SK-N-SH (cell line): ENCODE data around the gene OR11H7. TPM values are rescaled to one million over a fixed set of nuclear protein-coding genes. Genes with fewer than 3 reads are reported as not detected.
A peak's percentile ranks its signal among the peaks of the same experiment; 100 is the strongest.
"Not testable (repeated sequence)": the region's sequence is repeated elsewhere in the genome, so short reads cannot be mapped to it uniquely, and the experiment has no call there.

Experiments
- CTCF ChIA-PET: fragments of 300-600, 350-600 bp; formaldehyde crosslinking; extraction: SDS; loops from one replicate; lab custom pipeline; 2021; lab: Yijun Ruan, JAX
- POLR2A ChIA-PET: fragments of 350-600 bp; sonication (Branson Sonifier 250); formaldehyde crosslinking; extraction: SDS; loops from one replicate; lab custom pipeline; 2020; ENCODE audit warnings: antibody characterized with exemption, inconsistent platforms; lab: Yijun Ruan, JAX
- DNase-seq: peaks from one replicate; pipeline ENCODE4 v3.0.0; 2012
- H2AFZ ChIP-seq: fragments of 200-600 bp; sonication (generic); 2 replicates; pipeline ENCODE4 v1.8.1; 2016; ENCODE audit warnings: antibody characterized with exemption, mild to moderate bottlenecking, low read depth
- H3F3A ChIP-seq: fragments of 200-600 bp; sonication (generic); replicated peaks from 2 replicates; pipeline ENCODE3; 2016; ENCODE audit warnings: antibody characterized with exemption, mild to moderate bottlenecking; ENCODE audit not compliant: insufficient read depth
- H3K27ac ChIP-seq, 2 experiments: fragments of 200-500 bp in 1 of 2; fragments of 200-600 bp in 1 of 2; sonication (Bioruptor generic) in 1 of 2; sonication (generic), shearing (Covaris generic) in 1 of 2; 2 replicates each; pipeline versions ENCODE4 v1.5.1 to v1.6.1; 2014 to 2016; ENCODE audit warnings: low read depth in 2 of 2, inconsistent platforms in 1 of 2, low read length in 1 of 2, mild to moderate bottlenecking in 1 of 2, mixed read lengths in 1 of 2
- H3K27me3 ChIP-seq: fragments of 200-600 bp; sonication (generic), shearing (Covaris generic); 2 replicates; pipeline ENCODE4 v1.6.1; 2016; ENCODE audit warnings: mixed run types; ENCODE audit not compliant: insufficient read depth
- H3K36me3 ChIP-seq, 2 experiments: fragments of 200-500 bp in 1 of 2; fragments of 200-600 bp in 1 of 2; sonication (Bioruptor generic) in 1 of 2; sonication (generic) in 1 of 2; replicated peaks in 1 of 2; 2 replicates each; pipeline versions ENCODE3 to v1.5.1; 2014 to 2016; ENCODE audit warnings: low read length in 1 of 2, mild to moderate bottlenecking in 1 of 2; ENCODE audit not compliant: insufficient read depth in 2 of 2, control insufficient read depth in 1 of 2
- H3K4me1 ChIP-seq, 2 experiments: fragments of 200-500 bp in 1 of 2; fragments of 200-600 bp in 1 of 2; sonication (Bioruptor generic) in 1 of 2; sonication (generic), shearing (Covaris generic) in 1 of 2; 2 replicates each; pipeline versions ENCODE4 v1.5.1 to v1.6.1; 2014 to 2016; ENCODE audit warnings: low read depth in 1 of 2, low read length in 1 of 2, mixed run types in 1 of 2; ENCODE audit not compliant: insufficient read depth in 2 of 2, control insufficient read depth in 1 of 2
- H3K4me2 ChIP-seq: fragments of 200-600 bp; sonication (generic), shearing (Covaris generic); 2 replicates; pipeline ENCODE4 v1.6.1; 2017; ENCODE audit warnings: mixed run types
- H3K4me3 ChIP-seq, 2 experiments: fragments of 200-500 bp in 1 of 2; fragments of 200-600 bp in 1 of 2; sonication (Bioruptor generic) in 1 of 2; sonication (generic), shearing (Covaris generic) in 1 of 2; 2 replicates each; pipeline versions ENCODE4 v1.5.1 to v1.8.1; 2014 to 2016; ENCODE audit warnings: low read depth in 2 of 2, inconsistent platforms in 1 of 2, low read length in 1 of 2, mild to moderate bottlenecking in 1 of 2, mixed read lengths in 1 of 2, moderate library complexity in 1 of 2
- H3K79me2 ChIP-seq: fragments of 200-600 bp; sonication (generic); 2 replicates; pipeline ENCODE4 v1.8.1; 2017; ENCODE audit warnings: mild to moderate bottlenecking; ENCODE audit not compliant: insufficient read depth
- H3K9ac ChIP-seq: fragments of 200-600 bp; sonication (generic); 2 replicates; pipeline ENCODE4 v1.6.1; 2017; ENCODE audit warnings: mixed run types
- H3K9me2 ChIP-seq: fragments of 200-600 bp; sonication (generic); 2 replicates; pipeline ENCODE4 v1.6.1; 2017; ENCODE audit warnings: mixed run types
- H3K9me3 ChIP-seq: fragments of 200-600 bp; sonication (generic); 2 replicates; pipeline ENCODE4 v1.6.1; 2017; ENCODE audit warnings: mixed run types, mild to moderate bottlenecking, moderate library complexity
- H4K20me1 ChIP-seq: fragments of 200-600 bp; sonication (generic); 2 replicates; pipeline ENCODE4 v1.6.1; 2017; ENCODE audit warnings: mild to moderate bottlenecking, mixed run types; ENCODE audit not compliant: insufficient read depth
- TEAD4 ChIP-seq: IDR thresholded peaks from 2 replicates; pipeline ENCODE4 v1.4.0; 2012; ENCODE audit warnings: mild to moderate bottlenecking, borderline replicate concordance; ENCODE audit not compliant: insufficient read depth
- WGBS: methylation state at CpG from one replicate; pipeline ENCODE4 v1.1.6; 2017; ENCODE audit warnings: low lambda C conversion rate; 5-methylcytosine and 5-hydroxymethylcytosine counted together
- polyA plus RNA-seq, 3 experiments: library from polyadenylated mRNA; depleted of rRNA; stranded (reverse); fragments of >200 nt; gene quantifications; 2 replicates each; pipeline ENCODE4 v1.2.3, GENCODE V29; 2012
- TF ChIP-seq, protein P1 (sequence below): IDR thresholded peaks from 2 replicates; pipeline ENCODE4 v1.4.0; 2012; ENCODE audit warnings: low read depth, borderline replicate concordance

The OR11H7 gene
- polyA plus RNA-seq, 1 of the 3 experiments (the other 2 are of a cell fraction) = not detected

DNA sequence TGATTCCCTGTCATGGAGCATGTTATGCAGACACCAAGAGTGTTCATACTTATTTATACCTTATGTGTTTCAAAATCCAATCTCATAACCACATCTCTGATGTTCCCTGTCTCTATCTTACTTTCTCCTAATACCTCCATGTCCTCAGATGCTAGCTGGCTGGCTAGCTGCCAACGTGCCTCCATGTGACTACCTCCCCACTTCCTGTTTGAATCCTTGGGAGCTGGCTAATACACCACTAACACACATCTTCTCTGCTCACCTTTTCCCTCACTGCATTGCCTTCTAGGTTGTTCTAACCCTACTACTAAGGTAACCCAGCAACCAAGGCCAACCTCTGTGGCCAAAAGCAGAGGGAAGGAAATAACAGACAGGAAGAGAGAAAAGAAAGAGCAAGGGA is 49.6 kb downstream of the OR11H7 start:
- WGBS = 19% methylated on average over 1 of the region's 1 CpG
- Histone ChIP-seq H3K9ac (no peak overlapping the region), H3K79me2 (no peaks in the 10 kb centered on the region), H3F3A (no peaks in the 10 kb centered on the region), H2AFZ (no peak overlapping the region), H3K27ac (no peak overlapping the region), H3K4me1 (peaks cover 0 to 2% of the 10 kb centered on the region in 2 experiments; a peak in 1 of 4 replicates), H3K4me2 (no peak overlapping the region), H3K9me2 (0 out of 2 replicates have a peak, but pooled peaks cover 5% of the 10 kb centered on the region), H3K4me3 (no peak overlapping the region), H3K27me3 (no peaks in the 10 kb centered on the region), H4K20me1 (no peaks in the 10 kb centered on the region), H3K9me3 (0 out of 2 replicates have a peak, but pooled peaks cover 9% of the 10 kb centered on the region), H3K36me3 (peaks cover 0 to 5% of the 10 kb centered on the region in 2 experiments)
- POLR2A ChIA-PET = no interaction called here
- CTCF ChIA-PET = interaction anchor here (0.9 to 1.3 kb wide), 2 partner anchors 27 to 170 kb away, joined by 3 read pairs; partner anchors contain the start of gene TTC5
- TF ChIP-seq, protein P1, sequence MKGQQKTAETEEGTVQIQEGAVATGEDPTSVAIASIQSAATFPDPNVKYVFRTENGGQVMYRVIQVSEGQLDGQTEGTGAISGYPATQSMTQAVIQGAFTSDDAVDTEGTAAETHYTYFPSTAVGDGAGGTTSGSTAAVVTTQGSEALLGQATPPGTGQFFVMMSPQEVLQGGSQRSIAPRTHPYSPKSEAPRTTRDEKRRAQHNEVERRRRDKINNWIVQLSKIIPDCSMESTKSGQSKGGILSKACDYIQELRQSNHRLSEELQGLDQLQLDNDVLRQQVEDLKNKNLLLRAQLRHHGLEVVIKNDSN = peak; percentile 43; the same call in 1 of the 2 replicates
- TF ChIP-seq TEAD4 = no peak
- TF ChIP-seq, all 33 proteins: peak for 1
- peak; percentile 7 for DNase-seq

DNA sequence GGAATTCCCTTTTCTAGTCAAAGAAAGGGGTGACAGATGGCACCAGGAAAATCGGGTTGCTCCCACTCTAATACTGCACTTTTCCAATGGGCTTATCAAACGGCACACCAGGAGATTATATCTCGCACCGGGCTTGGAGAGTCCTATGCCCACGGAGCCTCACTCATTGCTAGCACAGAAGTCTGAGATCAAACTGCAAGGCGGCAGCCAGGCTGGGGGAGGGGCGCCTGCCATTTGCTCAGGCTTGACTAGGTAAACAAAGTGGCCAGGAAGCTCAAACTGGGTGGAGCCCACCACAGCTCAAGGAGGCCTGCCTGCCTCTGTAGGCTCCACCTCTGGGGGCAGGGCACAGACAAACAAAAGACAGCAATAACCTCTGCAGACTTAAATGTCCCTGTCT is 51.5 kb downstream of the OR11H7 start:
- H3K4me1 ChIP-seq, H3K36me3 ChIP-seq, POLR2A ChIA-PET, H3F3A ChIP-seq, H2AFZ ChIP-seq, CTCF ChIA-PET, H4K20me1 ChIP-seq, H3K4me2 ChIP-seq, H3K9me2 ChIP-seq, H3K9me3 ChIP-seq, DNase-seq, H3K27ac ChIP-seq, H3K4me3 ChIP-seq, H3K27me3 ChIP-seq, H3K9ac ChIP-seq, H3K79me2 ChIP-seq: not testable (repeated sequence)
- 97% methylated on average over 6 of the region's 7 CpGs for WGBS

Other genes starting within 250 kb of the OR11H7 start
- gene OR4Q2, start 226.8 kb upstream of the OR11H7 start, polyA plus RNA-seq (2012; rRNA removed) = not detected in 2 replicates
- gene OR4K14, start 209.7 kb upstream of the OR11H7 start, polyA plus RNA-seq (2012; rRNA removed) = not detected in 2 replicates
- not detected in 2 replicates for gene OR4K13, start 192.9 kb upstream of the OR11H7 start, polyA plus RNA-seq (2012; rRNA removed)
- not detected in 2 replicates for gene OR4L1, start 168.9 kb upstream of the OR11H7 start, polyA plus RNA-seq (2012; rRNA removed)
- not detected in 2 replicates for gene OR4K17, start 118.2 kb upstream of the OR11H7 start, polyA plus RNA-seq (2012; rRNA removed)
- gene OR4N5, start 90.2 kb upstream of the OR11H7 start, polyA plus RNA-seq (2012; rRNA removed) = not detected in 2 replicates
- not detected in 2 replicates for gene OR11G2, start 38.1 kb upstream of the OR11H7 start, polyA plus RNA-seq (2012; rRNA removed)
- gene OR11H6, start 5.3 kb upstream of the OR11H7 start, polyA plus RNA-seq (2012; rRNA removed) = not detected in 2 replicates
- gene OR11H4, start 10.3 kb downstream of the OR11H7 start, polyA plus RNA-seq (2012; rRNA removed) = not detected in 2 replicates
- 14.6 and 15.7 TPM in 2 replicates for gene TTC5, start 77.0 kb downstream of the OR11H7 start, polyA plus RNA-seq (2012; rRNA removed)
- gene CCNB1IP1, start 104.3 kb downstream of the OR11H7 start, polyA plus RNA-seq (2012; rRNA removed) = 35.4 and 48.5 TPM in 2 replicates
- gene PARP2, start 114.7 kb downstream of the OR11H7 start, polyA plus RNA-seq (2012; rRNA removed) = 21.4 and 23.3 TPM in 2 replicates
- gene TEP1, start 184.5 kb downstream of the OR11H7 start, polyA plus RNA-seq (2012; rRNA removed) = 12.1 and 13.3 TPM in 2 replicates
- not detected in 2 replicates for gene KLHL33, start 207.2 kb downstream of the OR11H7 start, polyA plus RNA-seq (2012; rRNA removed)
- gene OSGEP, start 225.8 kb downstream of the OR11H7 start, polyA plus RNA-seq (2012; rRNA removed) = 32.9 and 38.7 TPM in 2 replicates
- 279 and 291 TPM in 2 replicates for gene APEX1, start 226.2 kb downstream of the OR11H7 start, polyA plus RNA-seq (2012; rRNA removed)
- 30.7 and 38.9 TPM in 2 replicates for gene PIP4P1, start 232.5 kb downstream of the OR11H7 start, polyA plus RNA-seq (2012; rRNA removed)
- gene PNP, start 240.4 kb downstream of the OR11H7 start, polyA plus RNA-seq (2012; rRNA removed) = 29.8 and 38.2 TPM in 2 replicates